Endothelial cell of umbilical vein (primary cell): ENCODE data around the gene NWD2. TPM values are rescaled to one million over a fixed set of nuclear protein-coding genes. Genes with fewer than 3 reads are reported as not detected.
A peak's percentile ranks its signal among the peaks of the same experiment; 100 is the strongest.

Experiments
- Bru-seq: library from RNA; stranded (reverse); fragments of 400-500 nt; gene quantifications from one replicate; lab custom pipeline; 2021; lab: Mats Ljungman, UMichigan
- BruChase-seq, 2 experiments: library from RNA; stranded (reverse); fragments of 400-500 nt; gene quantifications; one replicate each; lab custom pipeline; 2021; lab: Mats Ljungman, UMichigan
- BruUV-seq: library from RNA; stranded (reverse); fragments of 400-500 nt; replicated peaks from 2 replicates; lab custom pipeline; 2021; lab: Mats Ljungman, UMichigan
- CTCF ChIA-PET: fragments of 300-600, 350-600 bp; sonication (Branson Sonifier 250); formaldehyde crosslinking; loops from one replicate; lab custom pipeline; 2021; ENCODE audit warnings: antibody characterized with exemption, inconsistent platforms; lab: Charles Lee
- POLR2A ChIA-PET: fragments of 300-600, 350-600 bp; sonication (Branson Sonifier 250); formaldehyde crosslinking; loops from one replicate; lab custom pipeline; 2021; ENCODE audit warnings: antibody characterized with exemption, inconsistent platforms; lab: Charles Lee
- DNase-seq: peaks from one replicate; pipeline ENCODE4 v3.0.0-alpha.2; 2011; ENCODE audit warnings: low read depth, low spot score
- FAIRE-seq: peaks from 2 replicates; lab custom pipeline; 2011; peaks lifted over from hg19 to GRCh38; lab: Jason Lieb, UNC
- H2AFZ ChIP-seq: 2 replicates; pipeline ENCODE4 v1.6.0; 2012; ENCODE audit warnings: low read depth, low read length, control low read depth, inconsistent platforms
- H3K27ac ChIP-seq: 2 replicates; pipeline ENCODE4 v1.5.1; 2011; ENCODE audit warnings: low read depth, mild to moderate bottlenecking, control low read depth, low read length, moderate library complexity; ENCODE audit not compliant: insufficient read depth
- H3K27me3 ChIP-seq, 2 experiments: 2 replicates each; pipeline versions ENCODE4 v1.6.0 to v1.6.1; 2011; ENCODE audit warnings: low read length in 2 of 2, mixed read lengths in 1 of 2; ENCODE audit not compliant: control insufficient read depth in 2 of 2, insufficient read depth in 2 of 2
- H3K36me3 ChIP-seq, 2 experiments: 2 replicates in 1 of 2; 3 replicates in 1 of 2; pipeline ENCODE4 v1.5.1; 2011; ENCODE audit warnings: low read length in 2 of 2, mild to moderate bottlenecking in 1 of 2, moderate library complexity in 1 of 2; ENCODE audit not compliant: control insufficient read depth in 2 of 2, insufficient read depth in 2 of 2; ENCODE audit errors: extremely low read depth in 1 of 2
- H3K4me1 ChIP-seq: 3 replicates; pipeline ENCODE4 v1.5.1; 2011; ENCODE audit warnings: mild to moderate bottlenecking, low read length; ENCODE audit not compliant: control insufficient read depth, insufficient read depth; ENCODE audit errors: extremely low read depth
- H3K4me2 ChIP-seq: 2 replicates; pipeline ENCODE4 v1.6.1; 2011; ENCODE audit warnings: low read length, control low read depth, mixed read lengths; ENCODE audit not compliant: insufficient read depth
- H3K4me3 ChIP-seq, 3 experiments: fragments of 200-600 bp in 1 of 3; sonication (generic), shearing (Covaris generic) in 1 of 3; replicated peaks in 1 of 3; 2 replicates each; pipeline ENCODE4 v1.5.1; 2011 to 2016; ENCODE audit warnings: control low read depth in 3 of 3, low read length in 3 of 3, mild to moderate bottlenecking in 2 of 3, inconsistent platforms in 1 of 3, low read depth in 1 of 3, moderate library complexity in 1 of 3; ENCODE audit not compliant: insufficient read depth in 1 of 3
- H3K79me2 ChIP-seq: 2 replicates; pipeline ENCODE4 v1.6.0; 2012; ENCODE audit warnings: low read length, inconsistent platforms; ENCODE audit not compliant: control insufficient read depth, insufficient read depth
- H3K9ac ChIP-seq: replicated peaks from 2 replicates; pipeline ENCODE3; 2011; ENCODE audit warnings: low read length, control low read depth; ENCODE audit not compliant: insufficient read depth; ENCODE audit errors: extremely low read depth
- H3K9me1 ChIP-seq: replicated peaks from 3 replicates; pipeline ENCODE4 v1.6.0; 2011; ENCODE audit warnings: mild to moderate bottlenecking, low read length; ENCODE audit not compliant: control insufficient read depth, insufficient read depth; ENCODE audit errors: extremely low read depth
- H3K9me3 ChIP-seq: replicated peaks from 2 replicates; pipeline ENCODE4 v1.5.1; 2012; ENCODE audit warnings: low read length, inconsistent platforms; ENCODE audit not compliant: control insufficient read depth, insufficient read depth
- H4K20me1 ChIP-seq: replicated peaks from 2 replicates; pipeline ENCODE3; 2011; ENCODE audit warnings: mild to moderate bottlenecking, low read length; ENCODE audit not compliant: control insufficient read depth, insufficient read depth; ENCODE audit errors: extremely low read depth
- EZH2 ChIP-seq: IDR thresholded peaks from 2 replicates; pipeline ENCODE4 v1.6.1; 2012; ENCODE audit warnings: borderline replicate concordance, low read depth, mild to moderate bottlenecking, moderate library complexity, low read length, inconsistent platforms; ENCODE audit not compliant: severe bottlenecking
- GATA2 ChIP-seq: IDR thresholded peaks from 2 replicates; pipeline ENCODE4 v1.7.0; 2011; ENCODE audit warnings: low read depth, mild to moderate bottlenecking, moderate library complexity, mixed read lengths, low read length; ENCODE audit not compliant: insufficient read length, insufficient read depth
- POLR2A ChIP-seq: IDR thresholded peaks from 2 replicates; pipeline ENCODE4 v1.6.1; 2012; ENCODE audit warnings: low read depth, mild to moderate bottlenecking, control low read depth, low read length
- POLR2AphosphoS5 ChIP-seq: IDR thresholded peaks from 2 replicates; pipeline ENCODE4 v1.6.1; 2012; ENCODE audit warnings: low read depth, mild to moderate bottlenecking, control low read depth, low read length, moderate library complexity; ENCODE audit not compliant: insufficient read depth
- dilution Hi-C: fragments of 300-500 bp; cut with MboI; formaldehyde crosslinking; loops from one replicate; pipeline ENCODE4 v1.15.0; 2019; ENCODE audit warnings: low sequenced_read_pairs; ENCODE audit not compliant: extremely low pct_ligation_motif_present
- intact Hi-C: fragments of 100-400 bp; cut with micrococcal nuclease; formaldehyde crosslinking; loops from one replicate; pipeline ENCODE4 v1.10.0; 2022
- long read RNA-seq: library from polyadenylated mRNA; stranded (forward); transcript quantifications from one replicate; pipeline ENCODE4 v2.0.0, GENCODE V29; 2021
- polyA minus RNA-seq, 3 experiments: library from RNA; depleted of rRNA, polyadenylated mRNA; stranded (reverse); fragments of >200 nt; gene quantifications; 1 replicate in 1 of 3; 2 replicates in 2 of 3; pipeline ENCODE4 v1.2.3, GENCODE V29; 2011
- polyA plus RNA-seq, 4 experiments: library from polyadenylated mRNA; depleted of rRNA in 3 of 4; stranded (reverse) in 3 of 4; unstranded in 1 of 4; fragments of >200 nt; gene quantifications; 2 replicates each; pipeline versions ENCODE4 v1.2.1 to v1.2.3, GENCODE V29; 2011 to 2012; ENCODE audit warnings: missing spikeins in 1 of 4
- total RNA-seq: library from RNA; stranded (reverse); gene quantifications from 2 replicates; pipeline ENCODE4 v1.2.3, GENCODE V29; 2021

Gene NWD2, protein sequence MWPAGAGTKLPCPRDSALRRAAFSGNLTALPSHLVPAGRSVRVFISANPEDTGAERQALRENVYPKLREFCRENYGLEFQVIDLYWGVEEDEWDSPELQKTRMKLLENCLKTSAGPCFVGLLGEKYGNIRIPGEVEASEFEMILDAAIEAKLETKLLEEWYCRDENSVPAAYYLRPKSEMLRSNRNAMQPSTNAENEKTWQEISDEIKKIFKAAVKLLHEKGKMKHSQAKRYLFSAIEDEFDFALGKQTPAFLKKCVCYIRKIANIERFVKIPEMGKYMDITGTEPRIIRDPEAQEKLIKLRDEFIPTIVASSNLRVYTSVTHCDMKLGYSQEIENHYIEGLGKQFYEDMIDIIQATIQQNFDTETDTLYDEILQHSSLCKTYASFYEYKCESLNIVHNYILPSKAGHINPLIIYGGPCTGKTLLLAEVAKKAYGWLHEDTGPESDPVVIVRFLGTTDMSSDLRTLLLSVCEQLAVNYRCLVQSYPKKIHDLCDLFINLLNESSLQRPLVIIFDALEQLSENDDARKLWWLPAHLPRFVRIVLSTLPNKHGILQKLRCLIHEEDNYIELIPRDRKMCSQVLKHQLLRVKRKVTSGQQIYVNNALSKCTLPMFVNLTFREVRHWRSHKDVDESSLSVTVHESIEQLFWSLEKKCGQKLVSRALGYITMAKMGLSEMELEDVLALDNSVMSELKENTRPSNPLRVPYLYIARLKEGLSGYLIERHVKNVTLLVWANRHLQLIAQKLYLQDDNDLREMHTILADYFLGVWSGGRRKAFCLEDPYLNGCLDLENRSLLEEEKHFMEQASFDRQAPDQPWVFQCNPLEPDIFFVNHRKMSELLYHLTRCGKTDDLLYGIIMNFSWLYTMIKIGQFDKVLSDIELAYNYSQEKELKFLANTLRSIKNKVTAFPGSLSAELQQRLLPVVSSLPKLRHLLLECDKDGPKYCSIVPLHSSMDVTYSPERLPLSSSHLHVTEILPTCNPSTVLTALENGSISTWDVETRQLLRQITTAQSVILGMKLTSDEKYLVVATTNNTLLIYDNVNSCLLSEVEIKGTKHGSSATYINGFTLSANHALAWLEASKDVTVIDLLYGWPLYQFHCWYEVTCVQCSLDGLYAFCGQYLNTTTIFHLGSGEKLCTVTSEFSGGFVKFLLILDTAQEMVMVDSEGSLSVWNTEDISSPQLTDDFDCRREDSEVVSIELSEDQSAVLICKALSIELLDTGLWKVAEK (N-terminal part only)
- total RNA-seq = not detected in 2 replicates
- not detected in 2 replicates for polyA plus RNA-seq
- not detected in 2 replicates for polyA plus RNA-seq (2011; cell fraction: cytosol; rRNA removed)
- not detected in 2 replicates for polyA plus RNA-seq (2011; cell fraction: nucleus; rRNA removed)
- polyA plus RNA-seq (2012) = not detected in 2 replicates
- polyA minus RNA-seq = not detected in 2 replicates
- polyA minus RNA-seq (2011; cell fraction: cytosol; rRNA and poly(A)+ RNA removed) = not detected
- not detected in 2 replicates for polyA minus RNA-seq (2011; cell fraction: nucleus; rRNA and poly(A)+ RNA removed)
- percentile 0 among the genes with signal in this experiment for Bru-seq, nascent RNA
- not detected for BruChase-seq, experiment 1, labeled RNA remaining after a 6-hour chase
- not detected for BruChase-seq, experiment 2, labeled RNA remaining after a 2-hour chase
- long read RNA-seq = 0 reads

DNA sequence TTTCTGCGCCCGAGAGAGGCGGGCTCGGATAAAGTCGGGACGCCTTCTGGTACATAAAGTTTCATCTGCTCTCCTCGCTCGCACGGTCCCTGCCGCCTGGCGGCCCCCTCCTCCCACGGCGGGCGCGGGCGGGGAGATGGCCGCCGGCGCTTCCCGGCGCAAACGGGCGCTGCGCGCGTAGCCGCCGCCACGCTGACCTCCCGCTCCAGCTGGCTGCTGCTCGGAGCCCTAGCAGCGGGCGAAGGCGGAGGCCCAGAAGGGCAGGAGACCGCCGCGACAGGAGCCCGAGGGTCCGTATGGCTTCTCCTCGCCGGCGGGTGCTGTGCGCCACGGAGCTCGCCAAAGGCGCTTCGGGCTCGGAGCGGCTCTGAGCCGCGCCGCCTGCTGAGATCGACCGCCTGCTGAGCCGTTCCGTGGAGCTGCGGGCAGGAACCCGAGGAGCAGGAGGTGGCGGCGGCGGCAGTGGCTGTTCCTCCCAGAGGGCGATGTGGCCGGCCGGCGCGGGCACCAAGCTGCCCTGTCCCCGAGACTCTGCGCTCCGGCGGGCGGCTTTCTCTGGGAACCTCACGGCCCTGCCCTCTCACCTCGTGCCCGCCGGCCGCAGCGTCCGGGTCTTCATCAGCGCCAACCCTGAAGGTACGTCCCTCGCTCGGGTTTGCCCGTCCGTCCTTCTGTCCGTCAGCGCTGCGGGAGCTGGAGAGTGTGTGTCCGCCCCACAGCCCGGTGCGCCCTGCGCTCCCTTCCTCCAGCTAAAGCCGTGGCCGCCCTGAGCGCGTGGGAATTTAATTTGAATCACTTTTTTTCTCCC lies at the start of gene NWD2:
Gene NWD2 (plus strand): TSS at position 161 of the 808 bp plus-strand sequence. CDS start 325 bp downstream, at position 486.
- Histone ChIP-seq H2AFZ (no peak within 1 kb of the TSS), H3K27ac (no peak within 1 kb of the TSS), H3K36me3 (no peaks in the 10 kb centered on the region), H3K9ac (no peak within 1 kb of the TSS), H3K4me2 (no peak within 1 kb of the TSS), H3K79me2 (no peaks in the 10 kb centered on the region), H3K4me1 (no peaks in the 10 kb centered on the region), H3K9me3 (no peaks in the 10 kb centered on the region), H3K27me3 (peaks cover 15 to 27% of the 10 kb centered on the region in 2 experiments), H3K4me3 (no peak within 1 kb of the TSS), H4K20me1 (no peaks in the 10 kb centered on the region), H3K9me1 (no peaks in the 10 kb centered on the region)
- DNase-seq = no peak
- no peak for FAIRE-seq
- CTCF ChIA-PET = no interaction called here
- BruUV-seq = no TSS peak
- dilution Hi-C loops = no loop called here
- intact Hi-C loops = no loop called here
- POLR2A ChIA-PET = no interaction called here
- TF ChIP-seq GATA2 (no peak), EZH2 (peak; percentile 54), POLR2A (no peak), POLR2AphosphoS5 (no peak)
